Measurements from ENCODE around the gene ATG7.
A peak's percentile ranks its signal among the peaks of the same experiment; 100 is the strongest.
"Not testable (repeated sequence)": the region's sequence is repeated elsewhere in the genome, so short reads cannot be mapped to it uniquely, and the experiment has no call there.

The ATG7 gene

DNA sequence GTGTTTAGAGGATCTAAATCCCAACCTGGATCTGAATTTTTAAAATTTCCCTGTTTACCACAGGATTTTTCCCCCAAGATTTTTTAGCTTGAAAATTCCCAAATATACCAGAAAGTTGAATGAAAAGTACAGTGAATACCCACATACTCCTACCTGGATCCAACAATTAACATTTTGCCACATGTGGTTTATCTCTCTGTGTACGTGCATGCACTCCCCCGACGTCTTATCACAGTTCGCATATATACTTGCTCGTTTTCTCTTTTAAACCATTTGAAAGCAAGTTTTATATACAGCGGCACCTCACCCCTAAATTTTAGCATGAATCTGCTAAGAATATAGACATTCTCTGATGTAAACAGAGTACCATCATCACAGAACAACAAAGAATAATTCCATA is 165.3 kb downstream of the ATG7 start:
- no peak for DNase-seq

DNA sequence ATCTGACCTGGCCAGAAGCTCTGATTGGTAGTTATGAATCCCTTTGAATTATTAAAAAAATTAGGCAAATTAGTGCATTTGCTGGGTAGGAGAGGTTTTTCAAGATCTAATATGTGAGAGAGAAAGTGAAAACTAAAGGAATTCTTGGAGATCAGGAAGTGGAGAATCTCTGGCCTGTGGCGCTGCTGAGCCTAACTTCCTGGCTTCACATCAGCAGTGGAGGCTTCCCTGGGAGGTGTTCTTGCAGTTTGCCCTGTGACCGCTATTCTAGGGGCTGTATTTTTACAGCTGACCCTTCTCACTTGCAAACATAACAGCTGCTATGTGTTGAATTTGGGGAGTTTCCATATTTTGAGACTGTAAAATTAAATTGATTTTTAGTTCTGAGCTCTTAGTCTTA is 166.4 kb downstream of the ATG7 start:
- DNase-seq, result no peak

DNA sequence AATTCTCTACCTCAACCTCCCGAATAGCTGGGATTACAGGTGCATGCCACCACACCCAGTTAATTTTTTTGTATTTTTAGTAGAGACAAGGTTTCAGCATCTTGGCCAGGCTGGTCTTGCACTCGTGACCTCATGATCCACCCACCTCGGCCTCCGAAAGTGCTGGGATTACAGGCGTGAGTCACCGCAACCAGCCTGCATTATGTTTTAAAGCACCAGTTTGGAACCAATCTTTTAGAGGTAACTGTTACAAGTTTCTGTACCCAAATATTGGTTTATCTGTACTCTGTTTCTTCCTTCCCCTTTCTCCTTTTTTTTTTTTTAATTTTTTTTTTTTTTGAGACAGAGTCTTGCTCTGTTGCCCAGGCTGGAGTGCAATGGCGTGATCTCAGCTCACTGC is 169.1 kb downstream of the ATG7 start:
- DNase-seq, result not testable (repeated sequence)

DNA sequence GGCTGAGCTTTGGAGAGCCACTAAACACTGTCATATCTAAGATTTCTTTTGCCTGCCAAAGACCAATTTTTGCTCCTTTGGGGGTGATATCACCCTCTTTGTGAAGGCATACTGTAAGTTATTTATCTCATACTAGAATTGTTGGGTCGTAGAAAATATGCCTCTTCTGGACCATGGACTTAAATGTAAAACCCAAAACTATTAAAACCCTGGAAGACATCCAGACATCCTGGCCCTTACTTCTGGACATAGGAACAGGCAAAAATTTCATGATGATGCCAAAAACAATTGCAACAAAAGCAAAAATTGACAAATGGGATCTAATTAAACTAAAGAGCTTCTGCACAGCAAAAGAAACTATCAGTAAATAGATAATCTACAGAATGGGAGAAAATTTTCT is 172.2 kb downstream of the ATG7 start:
- DNase-seq, result no peak

DNA sequence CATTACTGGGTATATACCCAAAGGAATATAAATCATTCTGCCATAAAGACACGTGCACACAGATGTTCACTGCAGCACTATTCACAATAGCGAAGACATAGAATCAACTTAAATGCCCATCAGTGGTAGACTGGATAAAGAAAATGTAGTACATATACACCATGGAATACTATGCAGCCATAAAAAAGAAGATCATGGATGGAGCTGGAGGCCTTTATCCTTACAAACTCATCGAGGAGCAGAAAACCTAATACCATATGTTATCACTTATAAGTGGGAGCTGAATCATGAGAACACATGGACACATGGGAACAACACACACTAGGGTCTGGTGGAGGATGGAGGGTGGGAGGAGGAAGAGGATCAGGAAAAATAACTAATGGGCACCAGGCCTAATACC is 173.0 kb downstream of the ATG7 start:
- not testable (repeated sequence) for DNase-seq

GRCh38 chr3:11445883-11446282 is 173.7 kb downstream of the ATG7 start:
- no peak for DNase-seq

- no peak for DNase-seq
Observed at GRCh38 chr3:11447584-11448200, 175.5 kb downstream of the ATG7 start.

DNA sequence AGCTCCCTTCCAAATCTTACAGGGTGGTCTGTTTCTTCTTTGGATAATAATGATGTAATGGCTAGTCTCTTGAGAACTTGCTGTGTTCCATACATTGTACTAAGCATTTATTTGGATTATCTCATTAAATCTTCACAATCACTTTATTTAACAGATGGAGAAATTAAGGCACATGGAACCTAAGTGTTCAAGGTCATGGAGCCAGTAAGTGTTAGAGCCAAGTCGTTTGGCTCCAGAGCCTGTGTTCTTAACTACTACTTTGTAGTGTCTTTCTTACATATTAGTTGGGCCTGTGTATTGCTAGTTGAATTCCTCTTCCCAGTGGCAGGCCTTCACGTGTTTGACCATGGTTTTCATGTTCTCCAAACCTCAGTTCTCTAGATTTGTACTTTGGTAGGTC is 177.8 kb downstream of the ATG7 start:
- no peak for DNase-seq

- no peak for DNase-seq
Observed at GRCh38 chr3:11452312-11452711, 180.1 kb downstream of the ATG7 start.

DNA sequence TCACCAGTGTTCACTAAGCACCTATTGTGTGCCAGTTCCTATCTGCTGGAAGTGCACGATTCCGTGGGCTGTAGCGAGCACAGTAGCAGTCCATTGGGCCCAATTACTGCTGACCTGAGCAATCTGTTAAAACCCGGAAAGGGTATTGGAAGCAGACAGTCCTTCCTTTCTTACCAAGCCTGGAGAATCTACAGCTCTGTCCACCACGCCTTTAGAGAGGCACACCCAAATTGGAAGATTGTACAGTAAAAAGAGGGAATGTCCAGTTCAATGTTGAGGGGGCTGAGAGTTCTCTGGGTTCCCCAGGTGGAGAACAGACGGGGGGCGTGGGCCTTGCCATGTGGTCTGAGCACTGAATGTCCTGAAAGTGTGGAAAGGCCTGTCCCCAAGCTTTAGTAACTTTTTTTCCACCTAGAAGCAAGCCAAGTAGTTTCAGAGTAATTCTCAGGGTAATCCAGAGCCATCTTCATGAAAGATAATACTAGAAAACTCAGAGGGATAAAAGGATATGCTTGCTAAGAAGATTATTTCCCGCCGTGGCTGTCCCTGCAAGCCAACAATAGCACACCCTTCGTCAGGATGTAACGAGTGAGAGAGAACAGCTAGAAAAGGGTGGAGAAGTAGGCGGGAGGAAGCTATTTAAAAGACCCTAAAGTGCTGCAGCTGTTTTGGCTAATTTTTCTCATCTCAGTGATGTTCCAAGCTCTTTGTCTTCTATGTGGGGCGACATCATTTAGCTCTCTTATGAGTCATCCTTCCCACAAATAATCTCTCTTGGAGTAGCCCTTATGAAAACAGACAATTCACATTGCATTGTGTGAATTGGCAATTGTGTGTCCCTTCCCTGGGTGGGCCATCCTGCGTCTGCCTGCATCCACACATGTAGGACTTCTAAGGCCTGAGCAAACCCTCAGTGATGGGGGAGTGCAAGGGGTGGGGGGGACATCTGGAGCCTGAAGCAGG is 181.0 kb downstream of the ATG7 start:
- DNase-seq, result no peak

GRCh38 chr3:11455956-11456355 is 183.8 kb downstream of the ATG7 start:
- DNase-seq, result no peak

GRCh38 chr3:11457135-11457534 is 184.9 kb downstream of the ATG7 start:
- DNase-seq, result no peak

GRCh38 chr3:11459186-11459824 is 187.1 kb downstream of the ATG7 start:
- DNase-seq, result no peak

GRCh38 chr3:11461226-11461625 is 189.0 kb downstream of the ATG7 start:
- DNase-seq, result no peak

GRCh38 chr3:11462673-11463072 is 190.5 kb downstream of the ATG7 start:
- DNase-seq, result not testable (repeated sequence)

GRCh38 chr3:11463591-11463990 is 191.4 kb downstream of the ATG7 start:
- no peak for DNase-seq

- no peak for DNase-seq
Observed at GRCh38 chr3:11464356-11464755, 192.2 kb downstream of the ATG7 start.

GRCh38 chr3:11465744-11466616 is 193.8 kb downstream of the ATG7 start:
- no peak for DNase-seq

GRCh38 chr3:11467875-11468274 is 195.7 kb downstream of the ATG7 start:
- DNase-seq, result no peak

DNA sequence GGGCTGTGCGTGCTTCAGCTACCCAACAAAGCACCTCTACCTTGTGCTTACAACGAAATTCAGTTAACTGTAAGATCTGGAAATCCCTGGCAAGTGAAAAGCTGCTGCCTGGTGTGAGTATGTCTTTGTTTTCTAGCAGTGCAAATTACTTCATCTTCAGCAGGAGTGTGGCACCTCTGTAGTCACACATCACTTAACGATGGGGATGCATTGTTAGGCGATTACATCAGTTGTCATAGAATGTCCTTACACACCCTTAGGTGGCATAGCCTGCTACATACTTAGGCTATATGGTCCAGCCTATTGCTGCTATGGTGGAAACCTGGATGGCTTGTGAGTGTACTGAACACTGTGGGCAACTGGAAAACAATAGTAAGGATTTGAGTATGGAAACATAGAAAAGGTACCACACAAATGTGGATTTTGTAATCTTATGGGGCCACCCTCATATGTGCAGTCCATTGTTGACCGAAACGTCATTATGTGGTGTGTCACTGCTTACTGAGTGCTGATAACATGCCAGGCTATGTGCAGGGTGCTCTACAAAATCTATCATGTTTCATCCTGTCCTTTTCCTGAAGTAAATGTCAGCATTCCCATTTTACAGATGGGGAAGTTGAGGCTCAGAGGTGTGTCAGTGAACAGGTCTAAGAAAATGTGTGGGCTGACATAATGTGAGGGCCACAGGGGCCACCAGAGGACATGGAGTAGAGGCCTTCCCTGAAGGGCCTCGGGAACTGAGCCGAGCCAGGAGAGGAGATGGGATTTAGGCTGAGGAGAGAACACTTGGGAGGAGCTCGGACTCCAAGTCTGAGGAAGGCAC is 198.0 kb downstream of the ATG7 start:
- DNase-seq, result no peak

GRCh38 chr3:11475324-11475723 is 203.1 kb downstream of the ATG7 start:
- no peak for DNase-seq

DNA sequence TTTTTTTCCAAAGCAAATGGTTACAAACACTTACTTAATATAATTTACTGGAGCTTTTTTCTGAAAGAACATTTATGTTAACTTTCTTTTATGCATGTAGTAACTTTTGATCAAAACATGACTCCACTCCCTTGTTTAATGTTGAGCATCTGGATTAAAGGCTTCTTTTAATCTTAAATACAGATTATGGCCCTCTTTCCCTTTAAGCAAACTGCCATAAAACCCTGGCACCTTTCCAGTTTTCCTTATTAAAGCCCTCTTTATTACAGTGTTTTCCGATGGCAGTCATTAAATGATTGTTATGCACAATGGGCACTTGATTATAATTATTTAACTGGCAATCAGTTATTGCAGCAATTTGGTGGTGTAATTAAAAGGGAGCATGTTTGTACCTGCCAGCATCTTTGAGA is 204.5 kb downstream of the ATG7 start:
- DNase-seq, result peak; percentile 81

Data from NCI-H1105 (cell line).